ENCODE measurements around the gene FAM174C. TPM values are rescaled to one million over a fixed set of nuclear protein-coding genes. Genes with fewer than 3 reads are reported as not detected.

Gene FAM174C
- total RNA-seq: 37.3 and 46.0 TPM in 2 replicates

DNA sequence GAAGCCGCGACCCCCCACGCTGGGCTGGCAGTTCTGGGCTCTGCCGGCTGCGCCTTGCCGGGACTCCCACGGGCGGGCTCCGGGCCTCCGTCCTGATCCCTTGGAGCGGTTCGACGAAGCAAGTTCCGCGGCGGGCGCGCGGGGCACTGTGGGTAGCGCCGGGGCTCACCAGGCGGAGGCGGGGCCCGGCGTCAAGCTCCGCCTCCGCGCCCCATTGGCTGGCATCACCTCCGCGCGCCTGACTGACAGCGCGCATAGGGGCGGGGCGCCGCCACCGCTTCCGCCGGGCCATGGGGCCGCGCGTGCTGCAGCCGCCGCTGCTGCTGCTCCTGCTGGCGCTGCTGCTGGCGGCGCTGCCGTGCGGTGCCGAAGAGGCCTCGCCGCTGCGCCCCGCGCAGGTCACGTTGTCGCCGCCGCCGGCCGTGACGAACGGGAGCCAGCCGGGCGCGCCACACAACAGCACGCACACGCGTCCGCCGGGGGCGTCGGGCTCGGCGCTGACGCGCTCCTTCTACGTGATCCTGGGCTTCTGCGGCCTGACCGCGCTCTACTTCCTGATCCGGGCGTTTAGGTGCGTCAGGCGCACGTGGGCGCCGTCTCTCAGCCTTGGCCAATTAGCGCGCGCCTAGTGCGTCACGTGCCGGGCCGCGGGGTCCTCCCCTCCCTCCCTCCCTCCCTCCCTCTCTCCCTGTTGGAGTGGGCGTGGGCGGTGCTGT, at the start of gene FAM174C:
FAM174C (plus strand) TSS at position 271 of the 716 bp plus-strand sequence; CDS start at position 291, 20 bp downstream.

DNA sequence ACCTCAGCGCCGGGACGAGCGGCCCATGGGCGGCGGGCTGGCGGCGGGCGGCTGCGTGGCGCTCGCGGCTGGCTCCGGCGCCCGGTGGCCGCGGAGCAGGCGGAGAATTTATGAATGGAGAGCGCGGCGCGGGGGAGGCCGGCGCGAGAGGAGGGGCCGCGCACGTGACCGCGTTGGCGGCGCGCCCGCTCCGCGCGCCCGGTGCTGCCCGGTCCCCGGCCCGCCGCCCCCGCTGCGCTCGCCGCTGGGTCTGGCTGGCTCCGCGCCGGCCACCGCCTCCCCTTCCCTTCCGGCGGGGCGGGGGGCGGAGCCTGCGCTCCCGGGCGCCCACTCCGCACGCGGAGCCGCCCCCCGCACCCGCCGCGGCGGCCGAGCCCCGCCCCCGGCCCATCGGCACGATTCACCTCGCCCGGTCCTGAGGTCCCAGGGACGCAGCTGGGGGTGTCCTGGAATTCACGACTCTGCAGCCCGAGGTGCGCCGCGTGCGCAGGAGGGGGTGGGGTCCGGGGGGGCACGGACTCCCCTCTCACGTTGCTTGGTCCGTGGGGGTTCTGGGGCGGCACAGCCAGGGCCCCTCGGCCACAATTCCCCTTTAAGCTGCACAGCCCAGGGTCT, 37.5 kb upstream of the FAM174C start, which contains the start of gene CBARP:
CBARP (minus strand) TSS at position 252 of the 615 bp plus-strand sequence. CDS start 1,905 bp downstream, outside the sequence.

DNA sequence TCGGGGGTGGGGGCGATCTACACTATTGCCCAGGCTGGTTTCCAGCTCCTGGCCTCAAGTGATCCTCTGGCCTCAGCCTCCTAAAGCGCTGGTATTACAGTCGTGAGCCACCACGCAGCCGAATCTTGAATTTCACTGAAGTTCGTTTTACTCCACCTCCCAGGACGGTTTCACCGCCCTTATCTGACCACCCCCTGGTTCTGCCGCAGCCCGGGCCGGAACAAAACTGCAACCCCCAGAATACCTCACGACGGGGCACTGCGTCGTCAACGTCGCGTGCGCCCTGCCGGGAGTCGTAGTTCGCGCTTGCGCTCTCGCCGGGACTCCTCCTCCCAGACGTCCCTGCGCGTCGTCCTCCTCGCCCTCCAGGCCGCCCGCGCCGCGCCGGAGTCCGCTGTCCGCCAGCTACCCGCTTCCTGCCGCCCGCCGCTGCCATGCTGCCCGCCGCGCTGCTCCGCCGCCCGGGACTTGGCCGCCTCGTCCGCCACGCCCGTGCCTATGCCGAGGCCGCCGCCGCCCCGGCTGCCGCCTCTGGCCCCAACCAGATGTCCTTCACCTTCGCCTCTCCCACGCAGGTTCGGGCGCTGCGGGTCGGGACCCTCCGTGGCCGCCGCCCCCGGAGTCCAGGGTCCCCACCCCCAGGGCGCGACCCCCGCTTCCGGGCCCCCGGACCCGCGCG, 33.8 kb upstream of the FAM174C start, which contains the start of gene ATP5F1D:
ATP5F1D (plus strand) TSS at position 335 of the 679 bp plus-strand sequence; CDS start at position 435, 100 bp downstream.

DNA sequence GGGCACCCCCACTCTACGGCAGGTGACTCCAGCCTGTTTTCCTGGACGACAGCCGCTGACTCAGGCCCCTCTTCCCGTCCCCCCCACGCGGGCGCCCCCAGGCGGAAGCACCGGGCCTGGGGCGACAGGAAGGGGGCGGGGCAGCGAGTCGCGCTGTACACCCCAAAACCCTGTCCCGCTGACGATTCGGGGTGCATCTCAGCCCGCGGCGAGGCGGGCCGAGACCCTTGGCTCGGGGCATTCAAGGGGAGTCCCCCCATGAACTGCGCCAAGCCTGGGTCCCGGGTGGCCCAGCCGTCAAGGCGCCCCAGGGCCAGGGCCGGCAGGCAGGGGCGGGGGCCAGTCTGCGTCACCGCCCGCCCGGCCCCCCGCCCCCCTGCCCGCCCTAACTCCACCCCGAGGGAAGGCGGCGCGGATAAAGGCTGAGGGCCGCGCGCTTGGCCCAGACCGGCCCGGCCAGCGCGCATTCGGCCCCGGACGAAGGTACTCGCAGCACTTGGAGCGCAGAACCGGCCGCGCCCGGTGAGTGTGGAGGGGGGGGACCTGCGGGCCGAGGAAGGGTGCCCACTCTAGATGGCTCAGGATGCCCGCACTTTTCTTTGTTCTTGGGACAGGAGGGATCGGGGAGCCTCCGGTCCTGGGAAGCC, 27.1 kb upstream of the FAM174C start, which contains the start of gene MIDN:
MIDN (plus strand) TSS at position 445 of the 647 bp plus-strand sequence. CDS start 1,714 bp downstream, outside the sequence.

DNA sequence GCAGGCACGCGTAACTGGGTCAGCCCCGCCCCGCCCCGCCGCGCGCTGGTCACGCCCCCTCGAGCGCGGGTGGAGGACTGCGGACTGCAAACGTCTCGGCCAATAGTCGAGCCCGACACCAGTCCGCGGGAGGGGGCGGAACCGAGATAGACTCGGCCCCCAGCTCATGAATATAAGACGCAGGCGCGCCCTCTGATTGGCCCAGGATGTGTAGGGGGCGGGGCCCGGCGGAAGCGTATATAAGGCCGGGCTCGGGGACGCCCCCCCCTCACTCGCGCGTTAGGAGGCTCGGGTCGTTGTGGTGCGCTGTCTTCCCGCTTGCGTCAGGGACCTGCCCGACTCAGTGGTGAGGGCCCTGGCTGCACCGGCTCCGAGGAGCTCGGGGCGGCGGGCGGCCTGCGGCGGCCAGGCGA, 6.3 kb upstream of the FAM174C start, which contains the start of gene CIRBP:
CIRBP (plus strand) TSS at position 268 of the 413 bp plus-strand sequence. CDS start 1,602 bp downstream, outside the sequence.

DNA sequence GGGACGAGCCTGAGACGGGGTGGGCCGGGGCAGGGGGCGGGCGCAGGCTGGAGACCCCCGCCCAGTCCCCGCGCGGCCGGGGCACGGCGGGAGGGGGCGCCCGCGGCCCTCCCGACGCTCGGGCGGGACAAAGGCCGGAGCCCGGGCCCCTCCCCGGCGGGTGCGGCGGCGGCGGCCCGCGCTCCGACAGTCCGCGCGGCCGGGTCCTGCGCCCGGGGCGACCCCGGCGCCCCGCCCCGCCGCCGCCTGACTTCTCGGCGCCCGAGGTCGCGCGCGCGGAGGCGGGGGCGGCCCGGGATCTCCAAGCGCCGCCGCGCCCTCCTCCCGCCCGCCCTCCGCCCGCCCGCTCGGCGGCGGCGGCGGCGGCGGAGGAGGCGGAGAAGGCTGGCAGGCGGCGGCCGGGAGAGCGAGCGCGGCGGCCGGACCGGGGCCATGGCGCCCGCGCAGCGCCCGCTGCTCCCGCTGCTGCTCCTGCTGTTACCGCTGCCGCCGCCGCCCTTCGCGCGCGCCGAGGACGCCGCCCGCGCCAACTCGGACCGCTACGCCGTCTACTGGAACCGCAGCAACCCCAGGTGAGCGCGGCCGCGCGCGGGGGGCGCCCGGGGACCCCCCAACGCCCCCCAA, 10.5 kb downstream of the FAM174C start, which contains the start of gene EFNA2:
EFNA2 (plus strand) TSS at position 137 of the 624 bp plus-strand sequence; CDS start at position 433, 296 bp downstream.

Other genes with a start within 250 kb of the FAM174C start
- gene CNN2, start 248.9 kb upstream of the FAM174C start, total RNA-seq: 137 and 224 TPM in 2 replicates
- 5.3 and 7.9 TPM in 2 replicates for gene ABCA7, start 235.4 kb upstream of the FAM174C start, total RNA-seq
- gene ARHGAP45, start 208.4 kb upstream of the FAM174C start, total RNA-seq: 5.1 and 16.9 TPM in 2 replicates
- gene POLR2E, start 180.2 kb upstream of the FAM174C start, total RNA-seq: 47.7 and 55.9 TPM in 2 replicates
- 444 and 452 TPM in 2 replicates for gene GPX4, start 171.5 kb upstream of the FAM174C start, total RNA-seq
- gene SBNO2, start 101.3 kb upstream of the FAM174C start, total RNA-seq: 22.4 and 70.8 TPM in 2 replicates
- 131 and 132 TPM in 2 replicates for gene STK11, start 69.8 kb upstream of the FAM174C start, total RNA-seq
- 4.0 and 7.5 TPM in 2 replicates for gene CBARP, start 37.5 kb upstream of the FAM174C start, total RNA-seq
- gene ATP5F1D, start 33.8 kb upstream of the FAM174C start, total RNA-seq: 13.9 and 21.4 TPM in 2 replicates
- gene MIDN, start 26.9 kb upstream of the FAM174C start, total RNA-seq: 12.8 and 30.7 TPM in 2 replicates
- gene CIRBP, start 6.2 kb upstream of the FAM174C start, total RNA-seq: 114 and 137 TPM in 2 replicates
- gene EFNA2, start 10.3 kb downstream of the FAM174C start, total RNA-seq: not detected in 2 replicates
- gene NDUFS7, start 108.4 kb downstream of the FAM174C start, total RNA-seq: 104 and 113 TPM in 2 replicates
- 25.4 and 48.9 TPM in 2 replicates for gene GAMT, start 126.0 kb downstream of the FAM174C start, total RNA-seq
- gene DAZAP1, start 132.1 kb downstream of the FAM174C start, total RNA-seq: 76.1 and 80.6 TPM in 2 replicates
- gene RPS15, start 162.9 kb downstream of the FAM174C start, total RNA-seq: 588 and 889 TPM in 2 replicates
- gene APC2, start 174.6 kb downstream of the FAM174C start, total RNA-seq: 0.21 and 0.24 TPM in 2 replicates
- 33.7 and 37.8 TPM in 2 replicates for gene C19orf25, start 203.7 kb downstream of the FAM174C start, total RNA-seq
- gene PCSK4, start 214.8 kb downstream of the FAM174C start, total RNA-seq: 0.43 and 3.4 TPM in 2 replicates
- gene REEP6, start 215.7 kb downstream of the FAM174C start, total RNA-seq: 4.1 and 4.3 TPM in 2 replicates
- gene ADAMTSL5, start 237.5 kb downstream of the FAM174C start, total RNA-seq: 4.5 and 8.9 TPM in 2 replicates
- gene PLK5, start 248.5 kb downstream of the FAM174C start, total RNA-seq: not detected in 2 replicates